Ovary (tissue), 3 donors: ENCODE results near the gene SMAD1.

Experiments used
- EP300 ChIP-seq: sonication (generic); formaldehyde crosslinking; IDR thresholded peaks from one replicate; pipeline ENCODE4 v1.6.1; 2017; ENCODE audit warnings: antibody characterized with exemption
- POLR2A ChIP-seq: fragments of 450-650 bp; IDR thresholded peaks from one replicate; pipeline ENCODE4 v1.6.1; 2017; ENCODE audit warnings: antibody characterized with exemption, mild to moderate bottlenecking, moderate library complexity
- TF ChIP-seq, protein P1 (sequence below), 3 donors: fragments of 450-650 bp in 2 of 3; fragments of 200-600 bp in 1 of 3; IDR thresholded peaks; one replicate each; pipeline versions ENCODE4 v1.5.1 to v1.8.0; 2016 to 2022; ENCODE audit warnings: antibody characterized with exemption in 3 of 3, mild to moderate bottlenecking in 1 of 3
- donor health status: DM: no; HTN: no; CAD: no.

DNA sequence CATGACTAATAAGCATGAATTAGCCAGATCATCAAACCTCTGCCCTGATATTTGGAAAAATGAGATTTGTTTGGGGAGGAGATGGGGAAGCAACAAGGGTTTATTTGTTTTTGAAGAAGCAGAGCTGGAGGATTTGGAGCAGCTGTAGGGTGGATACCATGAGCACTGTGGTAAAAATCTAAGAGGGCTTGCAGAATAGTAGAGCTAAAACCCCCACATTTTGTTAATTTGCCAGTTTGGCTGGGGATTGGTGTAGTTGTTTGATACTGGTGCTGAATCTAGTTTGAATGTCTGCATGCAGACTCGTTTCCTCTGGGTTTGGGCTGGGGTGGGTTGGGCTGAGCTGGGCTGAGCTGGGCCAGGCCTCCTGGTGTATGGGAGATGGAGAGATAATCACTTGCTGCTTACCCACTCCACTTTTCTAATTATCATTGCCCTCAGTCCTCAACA, 43.7 kb downstream of the SMAD1 start:
- TF ChIP-seq, protein P1, sequence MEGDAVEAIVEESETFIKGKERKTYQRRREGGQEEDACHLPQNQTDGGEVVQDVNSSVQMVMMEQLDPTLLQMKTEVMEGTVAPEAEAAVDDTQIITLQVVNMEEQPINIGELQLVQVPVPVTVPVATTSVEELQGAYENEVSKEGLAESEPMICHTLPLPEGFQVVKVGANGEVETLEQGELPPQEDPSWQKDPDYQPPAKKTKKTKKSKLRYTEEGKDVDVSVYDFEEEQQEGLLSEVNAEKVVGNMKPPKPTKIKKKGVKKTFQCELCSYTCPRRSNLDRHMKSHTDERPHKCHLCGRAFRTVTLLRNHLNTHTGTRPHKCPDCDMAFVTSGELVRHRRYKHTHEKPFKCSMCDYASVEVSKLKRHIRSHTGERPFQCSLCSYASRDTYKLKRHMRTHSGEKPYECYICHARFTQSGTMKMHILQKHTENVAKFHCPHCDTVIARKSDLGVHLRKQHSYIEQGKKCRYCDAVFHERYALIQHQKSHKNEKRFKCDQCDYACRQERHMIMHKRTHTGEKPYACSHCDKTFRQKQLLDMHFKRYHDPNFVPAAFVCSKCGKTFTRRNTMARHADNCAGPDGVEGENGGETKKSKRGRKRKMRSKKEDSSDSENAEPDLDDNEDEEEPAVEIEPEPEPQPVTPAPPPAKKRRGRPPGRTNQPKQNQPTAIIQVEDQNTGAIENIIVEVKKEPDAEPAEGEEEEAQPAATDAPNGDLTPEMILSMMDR (IDR thresholded peaks at IDR 0.05) = no peak
- TF ChIP-seq POLR2A = no peak
- TF ChIP-seq EP300 = no peak
